ENCODE data around the gene PXYLP1.

DNA sequence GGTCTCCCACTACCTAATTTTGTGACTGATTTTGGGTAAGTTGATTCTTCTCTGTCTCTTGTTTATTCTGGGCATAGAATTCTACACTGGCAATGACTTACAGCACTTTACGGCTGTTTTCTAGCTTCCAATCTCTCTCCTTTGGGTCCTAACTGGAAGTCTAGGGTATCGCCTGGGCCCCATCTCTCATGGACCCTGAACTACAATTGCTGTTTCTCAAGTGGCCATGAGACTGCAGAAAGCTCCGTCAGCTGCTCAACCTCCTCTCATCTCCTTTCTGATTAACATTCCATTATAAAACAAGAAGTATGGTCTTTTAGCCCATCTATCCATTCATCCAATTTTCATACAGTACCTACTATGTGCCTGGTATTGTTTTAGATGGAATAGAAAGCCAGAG is 4.4 kb upstream of the PXYLP1 start:
- TF ChIP-seq, protein P1, sequence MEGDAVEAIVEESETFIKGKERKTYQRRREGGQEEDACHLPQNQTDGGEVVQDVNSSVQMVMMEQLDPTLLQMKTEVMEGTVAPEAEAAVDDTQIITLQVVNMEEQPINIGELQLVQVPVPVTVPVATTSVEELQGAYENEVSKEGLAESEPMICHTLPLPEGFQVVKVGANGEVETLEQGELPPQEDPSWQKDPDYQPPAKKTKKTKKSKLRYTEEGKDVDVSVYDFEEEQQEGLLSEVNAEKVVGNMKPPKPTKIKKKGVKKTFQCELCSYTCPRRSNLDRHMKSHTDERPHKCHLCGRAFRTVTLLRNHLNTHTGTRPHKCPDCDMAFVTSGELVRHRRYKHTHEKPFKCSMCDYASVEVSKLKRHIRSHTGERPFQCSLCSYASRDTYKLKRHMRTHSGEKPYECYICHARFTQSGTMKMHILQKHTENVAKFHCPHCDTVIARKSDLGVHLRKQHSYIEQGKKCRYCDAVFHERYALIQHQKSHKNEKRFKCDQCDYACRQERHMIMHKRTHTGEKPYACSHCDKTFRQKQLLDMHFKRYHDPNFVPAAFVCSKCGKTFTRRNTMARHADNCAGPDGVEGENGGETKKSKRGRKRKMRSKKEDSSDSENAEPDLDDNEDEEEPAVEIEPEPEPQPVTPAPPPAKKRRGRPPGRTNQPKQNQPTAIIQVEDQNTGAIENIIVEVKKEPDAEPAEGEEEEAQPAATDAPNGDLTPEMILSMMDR (IDR thresholded peaks at IDR 0.05): no peak
- no peak for TF ChIP-seq POLR2A (IDR thresholded peaks at IDR 0.05)

All from uterus (tissue), 2 donors.